Epithelial cell of prostate (primary cell): ENCODE measurements around the gene MAN1A1.
"Not testable (repeated sequence)": the region's sequence is repeated elsewhere in the genome, so short reads cannot be mapped to it uniquely, and the experiment has no call there.

ENCODE experiments used
- DNase-seq: peaks from one replicate; pipeline ENCODE4 v3.0.0-alpha.2; 2011; ENCODE audit warnings: low read depth, low spot score
- H3K27ac ChIP-seq: fragments of 450-650 bp; 2 replicates; pipeline ENCODE4 v1.5.1; 2017; ENCODE audit warnings: mild to moderate bottlenecking

Gene MAN1A1

GRCh38 chr6:119349361-119350201 lies at the start of gene MAN1A1:
TSS of gene MAN1A1 (minus strand) at chr6:119349761. CDS start at chr6:119349065, 696 bp downstream.
- DNase-seq, result no peak
- no peak within 1 kb of the TSS for H3K27ac ChIP-seq

- DNase-seq, result no peak
These were observed 45.6 kb upstream of the MAN1A1 start for GRCh38 chr6:119395192-119395591.

GRCh38 chr6:119390247-119390793 lies 40.8 kb upstream of the MAN1A1 start:
- no peak overlapping the region for H3K27ac ChIP-seq
- DNase-seq, result no peak

More at GRCh38 chr6:119395192-119395591, 45.6 kb upstream of the MAN1A1 start:
- H3K27ac ChIP-seq, result no peak overlapping the region

- DNase-seq, result no peak
- H3K27ac ChIP-seq, result no peak overlapping the region
These were observed 36.4 kb upstream of the MAN1A1 start for GRCh38 chr6:119385994-119386393.

- no peak for DNase-seq
These were observed 34.9 kb upstream of the MAN1A1 start for GRCh38 chr6:119384444-119384843.

DNA sequence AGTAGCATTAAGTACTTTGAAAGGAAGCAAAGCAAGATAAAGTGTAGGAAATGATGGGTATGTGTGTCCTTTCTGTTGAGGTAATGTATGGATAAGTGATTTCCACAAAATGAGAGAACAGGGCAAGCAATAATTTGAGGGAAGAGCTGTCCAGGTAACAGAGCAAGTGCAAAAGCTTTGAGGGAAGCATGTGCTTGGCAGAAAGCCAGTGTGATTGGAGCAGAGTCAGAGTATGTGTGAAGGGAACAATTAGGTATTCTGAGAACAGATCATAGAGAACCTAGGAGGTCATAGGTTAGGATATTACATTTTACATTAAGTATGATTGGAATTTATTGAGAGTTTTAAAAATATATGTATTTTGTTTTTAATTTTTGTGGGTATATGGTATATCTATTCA lies 30.2 kb upstream of the MAN1A1 start:
- H3K27ac ChIP-seq, result no peak overlapping the region
- DNase-seq, result no peak

More at GRCh38 chr6:119384444-119384843, 34.9 kb upstream of the MAN1A1 start:
- H3K27ac ChIP-seq, result no peak overlapping the region

DNA sequence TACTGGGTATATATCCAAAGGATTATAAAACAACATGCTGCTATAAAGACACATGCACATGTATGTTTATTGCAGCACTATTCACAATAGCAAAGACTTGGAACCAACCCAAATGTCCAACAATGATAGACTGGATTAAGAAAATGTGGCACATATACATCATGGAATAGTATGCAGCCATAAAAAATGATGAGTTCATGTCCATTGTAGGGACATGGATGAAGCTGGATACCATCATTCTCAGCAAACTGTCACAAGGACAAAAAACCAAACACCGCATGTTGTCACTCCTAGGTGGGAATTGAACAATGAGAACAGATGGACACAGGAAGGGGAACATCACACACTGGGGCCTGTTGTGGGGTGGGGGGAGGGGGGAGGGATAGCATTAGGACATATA lies 27.5 kb upstream of the MAN1A1 start:
- not testable (repeated sequence) for DNase-seq, H3K27ac ChIP-seq

GRCh38 chr6:119370080-119370479 lies 20.5 kb upstream of the MAN1A1 start:
- no peak overlapping the region for H3K27ac ChIP-seq
- no peak for DNase-seq

GRCh38 chr6:119368921-119369320 lies 19.4 kb upstream of the MAN1A1 start:
- H3K27ac ChIP-seq, result no peak overlapping the region
- no peak for DNase-seq

- DNase-seq, result no peak
- no peak overlapping the region for H3K27ac ChIP-seq
These were observed 11.6 kb upstream of the MAN1A1 start for GRCh38 chr6:119361209-119361608.

- no peak overlapping the region for H3K27ac ChIP-seq
These were observed 10.8 kb upstream of the MAN1A1 start for GRCh38 chr6:119360262-119360915.

GRCh38 chr6:119355890-119356289 lies 6.3 kb upstream of the MAN1A1 start:
- H3K27ac ChIP-seq, result no peak overlapping the region
- DNase-seq, result no peak

More at GRCh38 chr6:119360262-119360915, 10.8 kb upstream of the MAN1A1 start:
- DNase-seq, result no peak

- no peak for DNase-seq
- no peak overlapping the region for H3K27ac ChIP-seq
These were observed 5.6 kb upstream of the MAN1A1 start for GRCh38 chr6:119355157-119355556.

- DNase-seq, result no peak
- H3K27ac ChIP-seq, result no peak overlapping the region
These were observed 4.1 kb upstream of the MAN1A1 start for GRCh38 chr6:119353696-119354095.

DNA sequence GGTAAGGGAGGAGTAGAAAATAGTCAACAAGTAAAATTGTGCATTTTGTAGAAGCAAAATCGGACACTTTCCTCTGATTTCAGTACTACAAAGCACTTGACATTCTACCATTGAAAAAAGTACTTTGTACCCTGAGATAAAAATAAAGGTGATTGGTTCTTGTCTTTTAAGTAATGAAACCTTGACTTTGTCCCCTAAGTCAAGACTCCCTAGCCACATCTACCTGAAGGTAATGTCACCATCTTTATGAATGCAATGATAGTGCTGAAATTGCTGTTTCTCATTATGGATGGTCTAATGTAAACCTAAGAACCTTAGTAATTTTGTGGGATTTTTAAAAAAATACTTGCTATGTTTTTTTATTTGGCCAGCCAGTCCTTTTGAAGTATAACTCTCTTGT lies 2.4 kb upstream of the MAN1A1 start:
- no peak for DNase-seq

DNA sequence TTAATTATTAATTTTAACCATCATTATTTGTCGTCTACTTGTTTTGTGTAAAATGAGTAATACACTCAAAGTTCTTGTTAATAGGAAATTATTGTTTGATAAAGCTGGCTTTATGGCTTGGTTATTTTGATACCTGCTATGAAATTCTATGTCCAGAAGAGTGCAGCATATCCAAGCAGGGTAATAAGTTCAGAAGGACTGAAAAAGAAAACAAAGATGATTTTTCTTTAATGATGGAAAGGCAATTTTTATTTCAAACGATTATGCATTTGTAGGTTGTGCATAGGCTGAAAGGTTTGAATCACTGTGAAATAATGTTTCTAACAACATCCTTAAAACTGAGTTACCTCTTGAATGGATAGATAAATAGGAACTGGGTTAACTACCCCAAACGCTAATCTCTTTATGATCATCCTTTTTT lies 1.4 kb upstream of the MAN1A1 start:
- H3K27ac ChIP-seq, result no peak overlapping the region
- DNase-seq, result no peak

More for the DNA sequence above, 2.4 kb upstream of the MAN1A1 start:
- no peak overlapping the region for H3K27ac ChIP-seq

DNA sequence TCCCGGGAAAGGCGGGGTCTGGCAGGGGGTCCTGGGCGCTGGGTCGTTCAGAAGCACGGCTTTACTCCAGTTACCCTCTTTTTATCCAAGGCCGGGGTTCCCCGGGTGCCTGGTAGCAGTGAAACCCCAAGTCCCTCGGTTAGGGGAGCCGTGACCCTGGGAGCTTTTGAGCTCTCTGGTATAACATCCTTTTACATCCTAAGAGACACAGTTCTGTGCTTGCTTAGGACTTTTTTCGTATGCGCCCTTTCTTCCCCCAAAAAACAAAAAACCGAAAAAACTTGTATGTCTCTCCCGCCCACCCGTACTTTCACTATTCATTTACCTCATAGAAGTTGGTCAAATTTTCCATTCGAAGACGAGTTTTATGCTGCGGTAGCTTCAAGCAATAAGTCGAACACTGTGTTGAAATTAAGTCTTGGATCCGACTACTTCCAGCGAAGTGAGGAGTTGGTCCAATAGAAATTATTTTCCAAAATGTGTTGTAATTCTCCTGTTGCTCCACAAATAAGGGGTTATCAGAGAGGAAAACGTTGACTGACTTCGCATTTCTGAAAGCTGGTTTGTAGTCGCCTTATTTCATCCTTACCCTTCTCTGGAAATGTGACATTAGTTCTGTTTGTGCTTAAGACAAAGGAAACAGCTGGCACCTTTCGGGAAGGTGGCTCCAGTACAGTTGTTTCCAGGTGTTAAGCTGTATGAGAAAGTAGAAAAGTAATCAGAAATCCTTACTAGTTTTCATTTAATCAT lies 816 bp upstream of the MAN1A1 start:
- no peak for DNase-seq
- no peak overlapping the region for H3K27ac ChIP-seq

DNA sequence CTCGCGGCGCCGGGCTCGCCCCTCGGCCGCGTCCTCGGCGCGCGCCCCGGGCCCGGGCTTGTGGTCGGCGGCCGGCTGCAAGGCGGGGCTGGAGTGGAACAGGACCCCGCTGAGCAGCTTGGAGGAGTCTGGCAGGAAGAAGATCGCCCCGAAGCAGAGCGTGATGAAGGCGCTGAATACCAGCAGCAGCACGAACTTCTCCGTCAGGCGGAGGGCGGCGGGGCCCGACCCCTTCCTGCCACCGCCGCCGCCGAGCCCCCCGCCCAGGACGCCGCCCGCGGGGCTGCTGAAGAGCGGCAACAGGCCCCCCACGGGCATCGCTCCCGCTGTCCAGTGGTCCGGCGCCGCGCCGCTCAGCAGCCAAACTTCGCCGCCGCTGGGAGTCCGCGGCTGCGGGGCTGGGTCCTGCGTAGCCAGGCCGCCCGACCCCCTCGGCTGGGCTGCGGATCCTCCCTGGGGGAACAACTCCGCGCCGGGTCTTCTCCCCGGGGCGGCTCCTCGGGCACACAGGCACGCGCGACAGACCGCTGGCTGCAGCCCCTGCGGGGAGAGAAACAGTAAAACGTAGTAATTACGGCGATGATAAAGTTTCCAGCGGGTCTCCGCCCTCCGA lies 707 bp downstream of the MAN1A1 start:
- no peak for DNase-seq
- H3K27ac ChIP-seq, result no peak overlapping the region

DNA sequence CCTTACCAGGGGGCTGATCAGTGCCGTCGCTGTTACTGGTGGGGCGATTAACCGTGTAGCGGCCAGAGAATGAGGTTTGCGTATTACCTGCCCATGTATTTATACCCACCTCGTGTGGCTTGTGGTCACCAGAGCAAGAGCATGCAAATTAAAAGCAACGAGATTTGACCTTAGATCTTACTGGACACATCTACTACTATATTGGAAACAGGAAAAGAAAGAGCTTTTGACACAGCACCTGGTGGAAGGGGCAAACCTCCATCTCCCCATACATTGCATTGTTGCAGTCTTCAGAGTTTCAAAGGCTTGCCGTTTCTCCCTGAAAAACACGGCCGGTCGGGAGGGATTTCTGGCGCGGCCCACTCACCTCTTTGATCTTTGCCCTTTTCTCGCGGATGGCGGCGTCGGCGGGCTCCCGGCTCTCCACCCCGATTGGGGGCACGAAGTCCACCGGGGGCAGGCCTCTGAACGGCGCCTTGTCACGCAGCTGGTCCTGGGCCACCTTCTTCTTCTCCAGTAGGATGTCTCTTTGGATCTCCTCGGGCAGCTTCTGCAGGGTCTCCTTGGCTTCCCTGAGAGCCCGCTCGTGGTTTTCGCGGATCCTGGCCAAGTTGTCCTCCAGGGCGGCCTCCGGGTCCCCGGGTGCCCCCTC lies 1.3 kb downstream of the MAN1A1 start:
- no peak for DNase-seq

More for the DNA sequence above, 1.3 kb downstream of the MAN1A1 start:
- H3K27ac ChIP-seq, result no peak overlapping the region
